ENCODE data around the gene MFNG.

GRCh38 chr22:37467391-37467955, 18.7 kb downstream of the MFNG start:
- TF ChIP-seq CTCF (IDR thresholded peaks at IDR 0.05) = no peak
- no peak for TF ChIP-seq EP300 (IDR thresholded peaks at IDR 0.05)
- no peak for TF ChIP-seq POLR2A (IDR thresholded peaks at IDR 0.05)
- TF ChIP-seq POLR2AphosphoS5 (IDR thresholded peaks at IDR 0.05) = no peak
